NCI-H1417 treated with DMSO at 0.1 percent for 48 hours (cell line): ENCODE measurements around the gene ART1.
"Not testable (repeated sequence)": the region's sequence is repeated elsewhere in the genome, so short reads cannot be mapped to it uniquely, and the experiment has no call there.

Source experiments
- DNase-seq: peaks from one replicate; lab custom pipeline; 2025; lab: John Stamatoyannopoulos, UW

The ART1 gene

GRCh38 chr11:3644817-3645235 is at the start of gene ART1:
ART1 (plus strand) TSS chr11:3645128; CDS start chr11:3659214, 14,086 bp downstream.
- DNase-seq = no peak

GRCh38 chr11:3597743-3598142 is 47.2 kb upstream of the ART1 start:
- DNase-seq = not testable (repeated sequence)

GRCh38 chr11:3600201-3600600 is 44.7 kb upstream of the ART1 start:
- DNase-seq = not testable (repeated sequence)

GRCh38 chr11:3604167-3604566 is 40.8 kb upstream of the ART1 start:
- no peak for DNase-seq

- no peak for DNase-seq
Observed at GRCh38 chr11:3605283-3605662, 39.7 kb upstream of the ART1 start.

- no peak for DNase-seq
Observed at GRCh38 chr11:3605771-3606203, 39.1 kb upstream of the ART1 start.

- DNase-seq = peak; percentile 12
Observed at GRCh38 chr11:3609416-3610265, 35.3 kb upstream of the ART1 start.

- no peak for DNase-seq
Observed at GRCh38 chr11:3610846-3611245, 34.1 kb upstream of the ART1 start.

- no peak for DNase-seq
Observed at GRCh38 chr11:3611976-3612678, 32.8 kb upstream of the ART1 start.

GRCh38 chr11:3613998-3614741 is 30.8 kb upstream of the ART1 start:
- DNase-seq = no peak

GRCh38 chr11:3614742-3615171 is 30.2 kb upstream of the ART1 start:
- DNase-seq = no peak

- DNase-seq = no peak
Observed at GRCh38 chr11:3615998-3616397, 28.9 kb upstream of the ART1 start.

- DNase-seq = no peak
Observed at GRCh38 chr11:3616721-3617460, 28.0 kb upstream of the ART1 start.

GRCh38 chr11:3617990-3618389 is 26.9 kb upstream of the ART1 start:
- DNase-seq = no peak

GRCh38 chr11:3622521-3622920 is 22.4 kb upstream of the ART1 start:
- no peak for DNase-seq

- DNase-seq = no peak
Observed at GRCh38 chr11:3623121-3623520, 21.8 kb upstream of the ART1 start.

GRCh38 chr11:3623767-3624458 is 21.0 kb upstream of the ART1 start:
- DNase-seq = no peak

- DNase-seq = no peak
Observed at GRCh38 chr11:3626250-3626960, 18.5 kb upstream of the ART1 start.

- no peak for DNase-seq
Observed at GRCh38 chr11:3627291-3627690, 17.6 kb upstream of the ART1 start.

- no peak for DNase-seq
Observed at GRCh38 chr11:3631331-3631730, 13.6 kb upstream of the ART1 start.
